H9 (cell line): Measurements from ENCODE around the gene DIMT1. TPM values are rescaled to one million over a fixed set of nuclear protein-coding genes. Genes with fewer than 3 reads are reported as not detected.
A peak's percentile ranks its signal among the peaks of the same experiment; 100 is the strongest.

Experiments used
- DNase-seq: peaks from one replicate; pipeline ENCODE4 v3.0.0-alpha.2; 2017
- H2AFZ ChIP-seq: one replicate; pipeline ENCODE4 v1.6.1; 2013; ENCODE audit warnings: mild to moderate bottlenecking, low read length, control low read depth, moderate library complexity
- H2AK5ac ChIP-seq: 2 replicates; pipeline ENCODE4 v1.6.1; 2013; ENCODE audit warnings: low read length, control low read depth, mixed read lengths; ENCODE audit not compliant: insufficient read length
- H2BK120ac ChIP-seq: one replicate; pipeline ENCODE4 v1.6.1; 2013; ENCODE audit warnings: low read depth, mild to moderate bottlenecking, low read length, control low read depth, inconsistent platforms; ENCODE audit not compliant: poor library complexity, severe bottlenecking
- H2BK12ac ChIP-seq: 2 replicates; pipeline ENCODE4 v1.6.1; 2013; ENCODE audit warnings: low read length, control low read depth, mixed read lengths, low read depth; ENCODE audit not compliant: insufficient read length
- H2BK15ac ChIP-seq: 2 replicates; pipeline ENCODE4 v1.6.1; 2013; ENCODE audit warnings: low read depth, low read length, control low read depth
- H2BK20ac ChIP-seq: one replicate; pipeline ENCODE4 v1.6.1; 2013; ENCODE audit warnings: low read depth, mild to moderate bottlenecking, low read length, control low read depth, inconsistent platforms; ENCODE audit not compliant: poor library complexity, severe bottlenecking
- H2BK5ac ChIP-seq: 2 replicates; pipeline ENCODE4 v1.6.1; 2013; ENCODE audit warnings: low read length, control low read depth, mixed read lengths; ENCODE audit not compliant: insufficient read length
- H3K14ac ChIP-seq: 2 replicates; pipeline ENCODE4 v1.6.1; 2013; ENCODE audit warnings: low read length, control low read depth; ENCODE audit not compliant: insufficient read depth
- H3K18ac ChIP-seq: 2 replicates; pipeline ENCODE4 v1.6.1; 2013; ENCODE audit warnings: low read depth, mild to moderate bottlenecking, mixed read lengths, low read length, control low read depth; ENCODE audit not compliant: insufficient read length
- H3K23ac ChIP-seq: 2 replicates; pipeline ENCODE4 v1.6.1; 2013; ENCODE audit warnings: low read length, control low read depth, mixed read lengths, low read depth; ENCODE audit not compliant: insufficient read length
- H3K23me2 ChIP-seq: 2 replicates; pipeline ENCODE4 v1.6.1; 2013; ENCODE audit warnings: low read depth, mild to moderate bottlenecking, mixed read lengths, low read length, control low read depth; ENCODE audit not compliant: insufficient read length, poor library complexity, severe bottlenecking
- H3K27ac ChIP-seq: 2 replicates; pipeline ENCODE4 v1.5.1; 2013; ENCODE audit warnings: low read length, control low read depth, mixed read lengths, low read depth; ENCODE audit not compliant: insufficient read length
- H3K27me3 ChIP-seq: 2 replicates; pipeline ENCODE4 v1.6.1; 2013; ENCODE audit warnings: low read length, control low read depth, inconsistent platforms; ENCODE audit not compliant: insufficient read depth
- H3K4ac ChIP-seq: 2 replicates; pipeline ENCODE4 v1.6.1; 2013; ENCODE audit warnings: low read depth, mild to moderate bottlenecking, control low read depth, inconsistent platforms, low read length, moderate library complexity
- H3K4me1 ChIP-seq: 2 replicates; pipeline ENCODE4 v1.6.1; 2013; ENCODE audit warnings: low read length, control low read depth, inconsistent platforms; ENCODE audit not compliant: insufficient read depth
- H3K4me2 ChIP-seq: 2 replicates; pipeline ENCODE4 v1.6.1; 2013; ENCODE audit warnings: low read length, control low read depth, mixed read lengths; ENCODE audit not compliant: insufficient read length, insufficient read depth
- H3K56ac ChIP-seq: 2 replicates; pipeline ENCODE4 v1.6.1; 2013; ENCODE audit warnings: low read depth, mild to moderate bottlenecking, mixed read lengths, low read length, control low read depth; ENCODE audit not compliant: insufficient read length
- H3K79me1 ChIP-seq: 2 replicates; pipeline ENCODE4 v1.6.1; 2013; ENCODE audit warnings: low read depth, mild to moderate bottlenecking, moderate library complexity, low read length, control low read depth, inconsistent platforms; ENCODE audit not compliant: insufficient read depth, poor library complexity, severe bottlenecking
- H3K79me2 ChIP-seq: 2 replicates; pipeline ENCODE4 v1.6.1; 2013; ENCODE audit warnings: low read length, control low read depth, inconsistent platforms; ENCODE audit not compliant: insufficient read depth
- H3K9ac ChIP-seq: 2 replicates; pipeline ENCODE4 v1.6.1; 2013; ENCODE audit warnings: low read length, control low read depth, mixed read lengths; ENCODE audit not compliant: insufficient read length; ENCODE audit errors: extremely low read depth
- H3K9me3 ChIP-seq: one replicate; pipeline ENCODE4 v1.6.1; 2013; ENCODE audit warnings: low read depth, low read length, inconsistent platforms; ENCODE audit not compliant: control insufficient read depth
- H3T11ph ChIP-seq: one replicate; pipeline ENCODE4 v1.6.1; 2013; ENCODE audit warnings: mild to moderate bottlenecking, low read length, control low read depth, inconsistent platforms
- H4K20me1 ChIP-seq: one replicate; pipeline ENCODE4 v1.6.1; 2013; ENCODE audit not compliant: control insufficient read depth, insufficient read length, insufficient read depth
- H4K5ac ChIP-seq: 2 replicates; pipeline ENCODE4 v1.6.1; 2013; ENCODE audit warnings: low read depth, mild to moderate bottlenecking, mixed read lengths, low read length, control low read depth; ENCODE audit not compliant: insufficient read length
- H4K8ac ChIP-seq: replicated peaks from 2 replicates; pipeline ENCODE4 v1.6.1; 2013; ENCODE audit warnings: low read length, control low read depth, mixed read lengths, low read depth; ENCODE audit not compliant: insufficient read length
- H4K91ac ChIP-seq: 2 replicates; pipeline ENCODE4 v1.6.1; 2013; ENCODE audit warnings: low read depth, mild to moderate bottlenecking, moderate library complexity, mixed read lengths, low read length, control low read depth; ENCODE audit not compliant: insufficient read length
- H3K27ac Mint-ChIP-seq, 3 experiments: 2 replicates in 2 of 3; 3 replicates in 1 of 3; pipeline ENCODE4 v1.8.0; 2020 to 2021; ENCODE audit warnings: mixed read lengths in 3 of 3, mild to moderate bottlenecking in 1 of 3, moderate library complexity in 1 of 3
- H3K27me3 Mint-ChIP-seq: 2 replicates; pipeline ENCODE4 v1.8.0; 2021; ENCODE audit warnings: low read depth, mild to moderate bottlenecking, moderate library complexity, mixed read lengths
- H3K36me3 Mint-ChIP-seq, 3 experiments: 2 replicates in 2 of 3; 3 replicates in 1 of 3; pipeline ENCODE4 v1.8.0; 2020 to 2021; ENCODE audit warnings: low read depth in 3 of 3, mixed read lengths in 3 of 3; ENCODE audit not compliant: insufficient read depth in 1 of 3
- H3K4me1 Mint-ChIP-seq, 2 experiments: 2 replicates each; pipeline ENCODE4 v1.8.0; 2020; ENCODE audit warnings: mixed read lengths in 2 of 2
- H3K4me3 Mint-ChIP-seq, 2 experiments: 2 replicates in 1 of 2; 3 replicates in 1 of 2; pipeline ENCODE4 v1.8.0; 2020 to 2021; ENCODE audit warnings: mild to moderate bottlenecking in 2 of 2, mixed read lengths in 2 of 2, moderate library complexity in 1 of 2
- H3K9me3 Mint-ChIP-seq, 2 experiments: 2 replicates in 1 of 2; 3 replicates in 1 of 2; pipeline ENCODE4 v1.8.0; 2020; ENCODE audit warnings: mild to moderate bottlenecking in 2 of 2, mixed read lengths in 2 of 2, moderate library complexity in 1 of 2
- CTCF ChIP-seq: fragments of 200-600 bp; sonication (generic); conservative IDR thresholded peaks from 3 replicates; pipeline ENCODE4 v1.8.0; 2021; ENCODE audit warnings: antibody characterized with exemption, mild to moderate bottlenecking
- total RNA-seq: library from RNA; stranded (reverse); gene quantifications from 2 replicates; pipeline ENCODE4 v1.2.1, GENCODE V29; 2021

Gene DIMT1
- total RNA-seq, 1 experiment from 2014 or later = 36.0 TPM

GRCh38 chr5:62354028-62354874 is 49.5 kb downstream of the DIMT1 start:
- no peak overlapping the region for H3K56ac ChIP-seq
- H3K14ac ChIP-seq = no peak overlapping the region
- no peak overlapping the region for H2BK12ac ChIP-seq
- H3T11ph ChIP-seq = no peak overlapping the region
- DNase-seq = no peak
- no peak overlapping the region for H3K9ac ChIP-seq
- no peak overlapping the region for H4K8ac ChIP-seq
- no peaks in the 10 kb centered on the region for H3K27me3 ChIP-seq
- peak; percentile 57 for TF ChIP-seq CTCF
- no peak overlapping the region for H4K5ac ChIP-seq
- no peaks in the 10 kb centered on the region for H3K4me1 ChIP-seq
- no peaks in the 10 kb centered on the region for H3K27me3 Mint-ChIP-seq
- H3K27ac Mint-ChIP-seq = no peak overlapping the region
- no peak overlapping the region for H3K4ac ChIP-seq
- H4K20me1 ChIP-seq = no peaks in the 10 kb centered on the region
- H3K23ac ChIP-seq = no peak overlapping the region
- no peaks in the 10 kb centered on the region for H3K9me3 ChIP-seq
- no peak overlapping the region for H3K27ac ChIP-seq
- H3K36me3 Mint-ChIP-seq = peaks cover 9 to 60% (median 47%) of the 10 kb centered on the region in 3 experiments; a peak in 6 of 7 replicates
- H2BK15ac ChIP-seq = no peak overlapping the region
- H2BK120ac ChIP-seq = no peak overlapping the region
- no peaks in the 10 kb centered on the region for H3K9me3 Mint-ChIP-seq
- no peak overlapping the region for H3K18ac ChIP-seq
- H3K4me3 Mint-ChIP-seq = no peak overlapping the region
- no peaks in the 10 kb centered on the region for H3K79me2 ChIP-seq
- H2AK5ac ChIP-seq = no peak overlapping the region
- no peak overlapping the region for H2BK5ac ChIP-seq
- H3K79me1 ChIP-seq = no peaks in the 10 kb centered on the region
- H3K4me2 ChIP-seq = no peak overlapping the region
- H2AFZ ChIP-seq = no peak overlapping the region
- no peaks in the 10 kb centered on the region for H3K23me2 ChIP-seq
- no peak overlapping the region for H4K91ac ChIP-seq
- H3K4me1 Mint-ChIP-seq = no peaks in the 10 kb centered on the region
- H2BK20ac ChIP-seq = no peak overlapping the region
